K562 (cell line): ENCODE measurements around the gene HLCS. TPM values are rescaled to one million over a fixed set of nuclear protein-coding genes. Genes with fewer than 3 reads are reported as not detected.

Experiments used
- ATAC-seq: fragments of 200-7000 bp; cut with Tn5 transposase; 3 replicates; pipeline ENCODE4 v1.9.1; 2020; ENCODE audit warnings: moderate library complexity
- BruUV-seq: library from RNA; stranded (reverse); fragments of 400-500 nt; replicated peaks from 2 replicates; lab custom pipeline; 2021; lab: Mats Ljungman, UMichigan
- CTCF ChIA-PET: fragments of 300-600 bp; formaldehyde crosslinking; extraction: SDS; loops from one replicate; lab custom pipeline; 2021; ENCODE audit warnings: low intra/inter-chr PET ratio; lab: Yijun Ruan, JAX
- POLR2A ChIA-PET: fragments of 300-600, 350-650 bp; sonication (Branson Sonifier 250); formaldehyde crosslinking; extraction: SDS; loops from one replicate; lab custom pipeline; 2021; ENCODE audit warnings: antibody characterized with exemption, inconsistent platforms; lab: Yijun Ruan, JAX
- DNase-seq, 4 experiments: peaks; one replicate each; pipeline versions ENCODE4 v3.0.0 to v3.0.0-alpha.2; 2011 to 2018; ENCODE audit warnings: low spot score in 3 of 4, mixed read lengths in 3 of 4; ENCODE audit errors: extremely low read depth in 1 of 4
- FAIRE-seq: peaks from 2 replicates; lab custom pipeline; 2011; peaks lifted over from hg19 to GRCh38; lab: Jason Lieb, UNC
- H2AFZ ChIP-seq: 2 replicates; pipeline ENCODE4 v1.6.0; 2011; ENCODE audit warnings: low read depth, low read length, control low read depth, inconsistent platforms
- H3K27ac ChIP-seq: fragments of 200-600 bp; 3 replicates; pipeline ENCODE4 v1.8.0; 2011; ENCODE audit warnings: low read depth, mild to moderate bottlenecking, control low read depth, inconsistent platforms, low read length, moderate library complexity, mixed read lengths; ENCODE audit errors: extremely low read depth
- H3K27me3 ChIP-seq, 2 experiments: fragments of 300-600 bp in 1 of 2; 2 replicates in 1 of 2; 3 replicates in 1 of 2; pipeline versions ENCODE4 v1.6.0 to v1.8.0; 2011; ENCODE audit warnings: inconsistent platforms in 2 of 2, low read length in 2 of 2, mild to moderate bottlenecking in 1 of 2, mixed read lengths in 1 of 2, moderate library complexity in 1 of 2; ENCODE audit not compliant: control insufficient read depth in 2 of 2, insufficient read depth in 2 of 2
- H3K36me3 ChIP-seq: fragments of 300-600 bp; 3 replicates; pipeline ENCODE4 v1.8.0; 2011; ENCODE audit warnings: mild to moderate bottlenecking, low read length, inconsistent platforms; ENCODE audit not compliant: control insufficient read depth, insufficient read depth
- H3K4me1 ChIP-seq, 2 experiments: fragments of 200-600 bp in 1 of 2; replicated peaks in 1 of 2; 2 replicates in 1 of 2; 3 replicates in 1 of 2; pipeline versions ENCODE4 v1.5.1 to v1.8.0; 2011; ENCODE audit warnings: inconsistent platforms in 2 of 2, low read length in 2 of 2, mild to moderate bottlenecking in 1 of 2, mixed read lengths in 1 of 2, moderate library complexity in 1 of 2; ENCODE audit not compliant: control insufficient read depth in 2 of 2, insufficient read depth in 2 of 2
- H3K4me2 ChIP-seq: 2 replicates; pipeline ENCODE4 v1.6.1; 2011; ENCODE audit warnings: low read length, control low read depth, inconsistent platforms, mixed read lengths; ENCODE audit not compliant: insufficient read depth
- H3K4me3 ChIP-seq: fragments of 200-600 bp; sonication (generic), shearing (Covaris generic); 2 replicates; pipeline ENCODE4 v1.5.1; 2016; ENCODE audit warnings: control low read depth, inconsistent platforms
- H3K79me2 ChIP-seq: fragments of 200-600 bp; 3 replicates; pipeline ENCODE4 v1.8.0; 2011; ENCODE audit warnings: low read length, inconsistent platforms; ENCODE audit not compliant: control insufficient read depth, insufficient read depth
- H3K9ac ChIP-seq, 2 experiments: 2 replicates each; pipeline versions ENCODE4 v1.6.0 to v1.6.1; 2011; ENCODE audit warnings: low read depth in 2 of 2, low read length in 2 of 2, control low read depth in 1 of 2, inconsistent platforms in 1 of 2, mild to moderate bottlenecking in 1 of 2, mixed read lengths in 1 of 2; ENCODE audit not compliant: insufficient read depth in 1 of 2
- H3K9me1 ChIP-seq: one replicate; pipeline ENCODE4 v1.6.0; 2011; ENCODE audit warnings: inconsistent platforms, mild to moderate bottlenecking, low read length, moderate library complexity; ENCODE audit not compliant: control insufficient read depth, insufficient read depth
- H3K9me3 ChIP-seq: replicated peaks from 2 replicates; pipeline ENCODE4 v1.5.1; 2011; ENCODE audit warnings: low read depth, low read length, inconsistent platforms; ENCODE audit not compliant: control insufficient read depth, insufficient read depth
- H4K20me1 ChIP-seq: replicated peaks from 2 replicates; pipeline ENCODE4 v1.6.1; 2011; ENCODE audit warnings: low read length, inconsistent platforms, mixed read lengths; ENCODE audit not compliant: control insufficient read depth, insufficient read depth
- CBFA2T3 ChIP-seq: fragments of 450-650 bp; IDR thresholded peaks from 2 replicates; pipeline ENCODE4 v1.6.1; 2017
- DPF2 ChIP-seq: fragments of 450-650 bp; IDR thresholded peaks from 2 replicates; pipeline ENCODE4 v1.6.1; 2016
- FIP1L1 ChIP-seq: fragments of 200-400 bp; formaldehyde crosslinking; IDR thresholded peaks from 2 replicates; pipeline ENCODE4 v1.6.1; 2018; ENCODE audit warnings: mild to moderate bottlenecking, low read depth, low read length; ENCODE audit not compliant: poor library complexity, severe bottlenecking
- FOXA3 ChIP-seq, 2 experiments: fragments of 450-650 bp in 1 of 2; sonication (generic) in 1 of 2; formaldehyde crosslinking; IDR thresholded peaks in 1 of 2; conservative IDR thresholded peaks in 1 of 2; 2 replicates each; pipeline versions ENCODE4 v1.4.0 to v1.8.0; 2020 to 2022; ENCODE audit warnings: mild to moderate bottlenecking in 2 of 2, missing genetic modification reagents in 1 of 2
- PTRF ChIP-seq: fragments of 450-650 bp; IDR thresholded peaks from 2 replicates; pipeline ENCODE4 v1.6.1; 2016; ENCODE audit warnings: mild to moderate bottlenecking, missing genetic modification characterization, missing compliant biosample characterization
- SRSF7 ChIP-seq: fragments of 200-400 bp; formaldehyde crosslinking; optimal IDR thresholded peaks from 2 replicates; pipeline ENCODE3; 2017; ENCODE audit warnings: mild to moderate bottlenecking, low read depth, low read length
- TAF7 ChIP-seq: fragments of 450-650 bp; IDR thresholded peaks from 2 replicates; pipeline ENCODE4 v1.6.1; 2016; ENCODE audit warnings: missing genetic modification characterization, missing compliant biosample characterization
- TAL1 ChIP-seq: fragments of 450-650 bp; IDR thresholded peaks from 2 replicates; pipeline ENCODE4 v1.6.1; 2016; ENCODE audit warnings: mild to moderate bottlenecking
- TARDBP ChIP-seq: fragments of 450-650 bp; IDR thresholded peaks from 2 replicates; pipeline ENCODE4 v1.6.1; 2016
- ZNF644 ChIP-seq: fragments of 200-800 bp; sonication (Bioruptor generic); IDR thresholded peaks from 2 replicates; pipeline ENCODE4 v1.6.1; 2016; ENCODE audit warnings: low read depth, missing genetic modification characterization, missing compliant biosample characterization
- WGBS: fragments of 100-300 bp; shearing (Covaris generic); methylation state at CpG from one replicate; pipeline ENCODE4 v1.1.6; 2016; ENCODE audit warnings: low coverage, mixed read lengths; ENCODE audit not compliant: insufficient coverage; ENCODE audit errors: missing lambda C conversion rate; 5-methylcytosine and 5-hydroxymethylcytosine counted together
- in situ Hi-C: fragments of 300-500 bp; cut with MboI; formaldehyde crosslinking; loops from 4 replicates; pipeline ENCODE4 v1.15.0; 2018; ENCODE audit warnings: inconsistent platforms, mixed read lengths
- intact Hi-C: fragments of 100-400 bp; cut with micrococcal nuclease; formaldehyde crosslinking; loops from 2 replicates; pipeline ENCODE4 v1.14.2; 2022
- polyA plus RNA-seq, 8 experiments: library from polyadenylated mRNA; depleted of rRNA in 4 of 8; stranded (reverse) in 5 of 8; unstranded in 3 of 8; fragments of >200 nt; fragmentation: Nextera tagmentation in 2 of 8; fragmentation: Illumina TruSeq in 1 of 8; extraction: Ambion mirVana in 2 of 8; extraction: Trizol in 1 of 8; gene quantifications; 2 replicates each; pipeline versions ENCODE4 v1.2.1 to v1.2.3, GENCODE V29; 2011 to 2014; ENCODE audit warnings: inconsistent platforms in 1 of 8, missing spikeins in 1 of 8
- total RNA-seq, 7 experiments: library from RNA; depleted of rRNA in 6 of 7; stranded (reverse); fragments of >200 nt in 6 of 7; fragmentation: Illumina TruSeq in 2 of 7; extraction: Trizol in 2 of 7; gene quantifications; 2 replicates each; pipeline versions ENCODE4 v1.2.1 to v1.2.3, GENCODE V29; 2011 to 2021; ENCODE audit warnings: low replicate concordance in 1 of 7
- TF ChIP-seq, protein P1 (sequence below): fragments of 450-650 bp; formaldehyde crosslinking; IDR thresholded peaks from 2 replicates; pipeline ENCODE4 v1.4.0; 2020; ENCODE audit warnings: mild to moderate bottlenecking, moderate library complexity
- TF ChIP-seq, protein P2 (sequence below): fragments of 200-800 bp; sonication (Bioruptor generic); IDR thresholded peaks from 2 replicates; pipeline ENCODE4 v1.6.1; 2016; ENCODE audit warnings: missing genetic modification characterization, missing compliant biosample characterization

HLCS gene
- total and polyA plus RNA-seq, 9 of the 15 experiments (the other 6 are each of a cell fraction or from before 2014, with no cell fraction given), result 3.0 to 21.5 (median 17.1) TPM

DNA sequence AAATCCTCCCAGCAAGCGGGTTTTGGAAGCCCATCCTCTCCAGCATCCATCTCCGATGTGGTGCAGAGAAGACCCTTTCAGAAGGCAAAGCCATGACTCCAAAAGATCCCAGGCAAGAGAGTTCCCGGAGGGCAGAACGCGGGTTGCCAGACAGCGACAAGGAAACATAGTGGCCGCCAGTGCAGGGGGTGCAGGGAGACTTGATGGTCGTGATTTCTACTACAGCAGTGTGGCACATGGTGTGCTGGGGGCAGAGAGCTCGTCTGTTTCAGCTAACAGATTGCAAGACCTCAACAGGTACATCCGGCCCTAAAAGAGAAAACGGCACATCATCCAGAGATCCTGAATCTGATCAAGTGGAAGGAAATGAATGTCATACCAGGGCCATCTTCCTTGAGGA is 74.3 kb downstream of the HLCS start (continued):
- TF ChIP-seq, protein P1, sequence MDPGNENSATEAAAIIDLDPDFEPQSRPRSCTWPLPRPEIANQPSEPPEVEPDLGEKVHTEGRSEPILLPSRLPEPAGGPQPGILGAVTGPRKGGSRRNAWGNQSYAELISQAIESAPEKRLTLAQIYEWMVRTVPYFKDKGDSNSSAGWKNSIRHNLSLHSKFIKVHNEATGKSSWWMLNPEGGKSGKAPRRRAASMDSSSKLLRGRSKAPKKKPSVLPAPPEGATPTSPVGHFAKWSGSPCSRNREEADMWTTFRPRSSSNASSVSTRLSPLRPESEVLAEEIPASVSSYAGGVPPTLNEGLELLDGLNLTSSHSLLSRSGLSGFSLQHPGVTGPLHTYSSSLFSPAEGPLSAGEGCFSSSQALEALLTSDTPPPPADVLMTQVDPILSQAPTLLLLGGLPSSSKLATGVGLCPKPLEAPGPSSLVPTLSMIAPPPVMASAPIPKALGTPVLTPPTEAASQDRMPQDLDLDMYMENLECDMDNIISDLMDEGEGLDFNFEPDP, result no peak

DNA sequence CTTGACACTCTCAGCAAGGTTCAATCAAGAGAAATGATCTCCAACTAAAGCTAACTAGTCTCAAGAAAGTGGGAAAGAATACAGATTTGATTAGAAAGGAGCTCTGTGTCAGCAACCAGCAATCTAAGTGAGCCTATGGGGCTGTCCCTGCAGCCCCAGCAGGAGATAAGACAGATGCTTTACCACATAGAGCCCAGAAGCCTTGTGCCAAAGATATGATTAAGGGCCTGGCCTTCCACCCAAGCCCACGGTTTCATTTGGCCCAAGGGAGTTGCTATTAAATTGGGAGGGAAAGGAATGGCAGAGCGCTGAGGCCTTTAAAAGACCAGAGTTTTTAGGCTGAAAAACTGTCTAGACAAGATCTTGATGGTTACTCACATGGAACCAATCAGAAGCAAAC is 74.8 kb downstream of the HLCS start:
- no peak overlapping the region for H3K4me3 ChIP-seq
- H3K27me3 ChIP-seq, result no peaks in the 10 kb centered on the region
- H3K9me1 ChIP-seq, result peaks cover 3% of the 10 kb centered on the region
- peaks cover 18% of the 10 kb centered on the region; the same call in 2 of the 3 replicates for H3K36me3 ChIP-seq
- intact Hi-C loops, result no loop called here
- DNase-seq, result peak in 2 of 4 experiments; percentile 23 to 39
- H2AFZ ChIP-seq, result no peak overlapping the region
- H3K79me2 ChIP-seq, result no peaks in the 10 kb centered on the region
- H3K27ac ChIP-seq, result no peak overlapping the region
- FAIRE-seq, result no peak
- in situ Hi-C loops, result no loop called here
- H4K20me1 ChIP-seq, result no peaks in the 10 kb centered on the region
- ATAC-seq, result peak; percentile 59; the same call in 2 of the 3 replicates
- H3K4me1 ChIP-seq, result peaks cover 0 to 4% of the 10 kb centered on the region in 2 experiments; a peak in 2 of 5 replicates
- ChIA-PET CTCF (no interaction called here), POLR2A (interaction anchor here (1.3 to 1.4 kb wide), 2 partner anchors 12 to 21 kb away, joined by 3 read pairs; no protein-coding TSS in a partner anchor)
- no peaks in the 10 kb centered on the region for H3K9me3 ChIP-seq
- no peak overlapping the region for H3K9ac ChIP-seq
- H3K4me2 ChIP-seq, result no peak overlapping the region
- 17% methylated on average over 2 of the region's 2 CpGs for WGBS
- no TSS peak for BruUV-seq
- TF ChIP-seq TARDBP (no peak), CBFA2T3 (peak; percentile 62), TAL1 (peak; percentile 8; the same call in 1 of the 2 replicates), FOXA3 (CRISPR knock-in tag; conservative IDR thresholded peaks at IDR 0.05 in 1 of 2, IDR thresholded peaks at IDR 0.05 in 1 of 2) (no peak), DPF2 (no peak), ZNF644 (tag) (no peak), PTRF (tag) (no peak), FIP1L1 (no peak), SRSF7 (no peak), TAF7 (tag) (no peak)
- TF ChIP-seq, protein P2, sequence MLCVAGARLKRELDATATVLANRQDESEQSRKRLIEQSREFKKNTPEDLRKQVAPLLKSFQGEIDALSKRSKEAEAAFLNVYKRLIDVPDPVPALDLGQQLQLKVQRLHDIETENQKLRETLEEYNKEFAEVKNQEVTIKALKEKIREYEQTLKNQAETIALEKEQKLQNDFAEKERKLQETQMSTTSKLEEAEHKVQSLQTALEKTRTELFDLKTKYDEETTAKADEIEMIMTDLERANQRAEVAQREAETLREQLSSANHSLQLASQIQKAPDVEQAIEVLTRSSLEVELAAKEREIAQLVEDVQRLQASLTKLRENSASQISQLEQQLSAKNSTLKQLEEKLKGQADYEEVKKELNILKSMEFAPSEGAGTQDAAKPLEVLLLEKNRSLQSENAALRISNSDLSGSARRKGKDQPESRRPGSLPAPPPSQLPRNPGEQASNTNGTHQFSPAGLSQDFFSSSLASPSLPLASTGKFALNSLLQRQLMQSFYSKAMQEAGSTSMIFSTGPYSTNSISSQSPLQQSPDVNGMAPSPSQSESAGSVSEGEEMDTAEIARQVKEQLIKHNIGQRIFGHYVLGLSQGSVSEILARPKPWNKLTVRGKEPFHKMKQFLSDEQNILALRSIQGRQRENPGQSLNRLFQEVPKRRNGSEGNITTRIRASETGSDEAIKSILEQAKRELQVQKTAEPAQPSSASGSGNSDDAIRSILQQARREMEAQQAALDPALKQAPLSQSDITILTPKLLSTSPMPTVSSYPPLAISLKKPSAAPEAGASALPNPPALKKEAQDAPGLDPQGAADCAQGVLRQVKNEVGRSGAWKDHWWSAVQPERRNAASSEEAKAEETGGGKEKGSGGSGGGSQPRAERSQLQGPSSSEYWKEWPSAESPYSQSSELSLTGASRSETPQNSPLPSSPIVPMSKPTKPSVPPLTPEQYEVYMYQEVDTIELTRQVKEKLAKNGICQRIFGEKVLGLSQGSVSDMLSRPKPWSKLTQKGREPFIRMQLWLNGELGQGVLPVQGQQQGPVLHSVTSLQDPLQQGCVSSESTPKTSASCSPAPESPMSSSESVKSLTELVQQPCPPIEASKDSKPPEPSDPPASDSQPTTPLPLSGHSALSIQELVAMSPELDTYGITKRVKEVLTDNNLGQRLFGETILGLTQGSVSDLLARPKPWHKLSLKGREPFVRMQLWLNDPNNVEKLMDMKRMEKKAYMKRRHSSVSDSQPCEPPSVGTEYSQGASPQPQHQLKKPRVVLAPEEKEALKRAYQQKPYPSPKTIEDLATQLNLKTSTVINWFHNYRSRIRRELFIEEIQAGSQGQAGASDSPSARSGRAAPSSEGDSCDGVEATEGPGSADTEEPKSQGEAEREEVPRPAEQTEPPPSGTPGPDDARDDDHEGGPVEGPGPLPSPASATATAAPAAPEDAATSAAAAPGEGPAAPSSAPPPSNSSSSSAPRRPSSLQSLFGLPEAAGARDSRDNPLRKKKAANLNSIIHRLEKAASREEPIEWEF (CRISPR knock-in tag), result no peak
